SH-SY5Y (cell line): Measurements from ENCODE around the gene PSMC2.

ENCODE experiments used
- GATA2 ChIP-seq: IDR thresholded peaks from 2 replicates; pipeline ENCODE4 v1.6.1; 2011; ENCODE audit warnings: mild to moderate bottlenecking, low read depth, low read length
- GATA3 ChIP-seq: IDR thresholded peaks from 2 replicates; pipeline ENCODE4 v1.6.1; 2011; ENCODE audit warnings: low read depth, mild to moderate bottlenecking, low read length, moderate library complexity

DNA sequence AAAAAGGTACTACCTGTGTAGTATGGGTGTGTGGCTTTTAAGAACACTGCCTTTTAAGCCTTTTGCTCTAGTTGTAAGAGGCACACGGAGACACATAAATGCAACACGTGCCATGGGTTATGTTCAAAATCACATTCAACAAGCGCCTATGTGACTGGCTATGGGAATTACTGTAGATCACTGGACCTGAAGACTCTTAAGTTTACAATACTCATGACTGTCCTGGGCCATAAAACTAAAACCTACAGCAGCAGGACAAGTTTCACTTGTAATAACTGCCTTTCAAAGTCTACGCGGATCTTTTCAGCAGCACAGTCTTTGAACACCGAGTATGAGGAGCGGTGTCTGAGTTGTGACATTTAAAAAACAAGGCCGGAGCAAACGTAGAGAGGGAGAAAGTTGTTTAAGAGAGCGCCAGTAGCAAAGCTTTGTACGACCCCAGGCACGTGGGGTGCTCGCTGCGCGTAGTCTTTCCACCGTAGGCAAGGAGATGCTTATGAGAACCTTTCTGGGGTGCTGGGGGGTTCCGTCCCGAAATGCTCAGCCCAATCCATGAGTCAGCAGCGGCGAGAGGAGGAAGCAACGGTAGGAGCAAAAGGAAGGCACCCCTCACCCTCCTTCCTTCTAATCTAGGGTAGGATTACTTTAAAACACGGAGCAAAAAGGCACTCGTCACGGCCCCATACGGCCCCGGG is 3.5 kb upstream of the PSMC2 start:
- TF ChIP-seq GATA3, result no peak
- no peak for TF ChIP-seq GATA2
